GM12891 (cell line): ENCODE measurements around the gene MUC20.

Experiments
- PAX5 ChIP-seq: IDR thresholded peaks from 2 replicates; pipeline ENCODE4 v1.6.1; 2011; ENCODE audit warnings: low read length, moderate library complexity, mild to moderate bottlenecking; ENCODE audit not compliant: insufficient read depth, severe bottlenecking
- POLR2A ChIP-seq: IDR thresholded peaks from 2 replicates; pipeline ENCODE4 v1.6.1; 2011; ENCODE audit warnings: low read depth, low read length, control low read depth
- POLR2AphosphoS5 ChIP-seq: IDR thresholded peaks from 2 replicates; pipeline ENCODE4 v1.6.1; 2011; ENCODE audit warnings: low read depth, low read length, control low read depth
- POU2F2 ChIP-seq: IDR thresholded peaks from 2 replicates; pipeline ENCODE4 v1.6.1; 2011; ENCODE audit warnings: low read depth, mild to moderate bottlenecking, control low read depth, low read length, moderate library complexity
- SPI1 ChIP-seq: IDR thresholded peaks from 2 replicates; pipeline ENCODE4 v1.6.1; 2011; ENCODE audit warnings: low read depth, low read length, control low read depth
- TAF1 ChIP-seq: IDR thresholded peaks from 2 replicates; pipeline ENCODE4 v1.6.1; 2011; ENCODE audit warnings: low read depth, low read length, control low read depth

- TF ChIP-seq TAF1 (no peak), POLR2A (no peak), POLR2AphosphoS5 (no peak), PAX5 (no peak), POU2F2 (no peak), SPI1 (no peak)
Observed at GRCh38 chr3:195754906-195755305, 34.1 kb downstream of the MUC20 start.
